ENCODE data around the gene MAP4K4.

DNA sequence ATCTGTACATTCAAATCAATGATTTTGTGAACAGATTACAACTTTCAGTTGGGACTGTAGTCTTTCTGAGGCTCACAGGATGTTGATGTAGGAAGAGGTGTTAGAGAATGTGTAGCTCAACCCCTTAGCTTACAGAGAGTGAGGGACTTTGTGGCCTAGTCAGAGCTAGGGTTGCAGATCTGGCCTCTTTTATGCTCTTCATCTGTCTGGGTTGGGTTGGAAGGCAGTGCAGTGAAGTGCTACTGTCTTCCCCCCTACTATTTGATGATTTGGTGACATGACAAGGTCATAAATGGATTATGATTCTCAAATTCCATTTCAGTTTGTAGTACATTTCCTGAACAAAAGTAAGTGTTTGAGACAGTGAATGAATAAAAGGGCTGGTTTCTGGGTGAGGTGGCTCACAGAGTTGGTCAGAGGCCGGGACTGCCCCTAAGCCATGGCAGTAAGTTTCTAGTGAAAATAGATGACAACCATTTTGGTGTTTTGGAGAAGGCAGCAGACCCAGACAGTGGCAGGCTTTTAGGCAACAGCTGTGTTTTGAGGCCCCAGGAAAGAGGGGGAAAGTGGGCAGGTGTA is 21.6 kb downstream of the MAP4K4 start:
- TF ChIP-seq, protein P1, sequence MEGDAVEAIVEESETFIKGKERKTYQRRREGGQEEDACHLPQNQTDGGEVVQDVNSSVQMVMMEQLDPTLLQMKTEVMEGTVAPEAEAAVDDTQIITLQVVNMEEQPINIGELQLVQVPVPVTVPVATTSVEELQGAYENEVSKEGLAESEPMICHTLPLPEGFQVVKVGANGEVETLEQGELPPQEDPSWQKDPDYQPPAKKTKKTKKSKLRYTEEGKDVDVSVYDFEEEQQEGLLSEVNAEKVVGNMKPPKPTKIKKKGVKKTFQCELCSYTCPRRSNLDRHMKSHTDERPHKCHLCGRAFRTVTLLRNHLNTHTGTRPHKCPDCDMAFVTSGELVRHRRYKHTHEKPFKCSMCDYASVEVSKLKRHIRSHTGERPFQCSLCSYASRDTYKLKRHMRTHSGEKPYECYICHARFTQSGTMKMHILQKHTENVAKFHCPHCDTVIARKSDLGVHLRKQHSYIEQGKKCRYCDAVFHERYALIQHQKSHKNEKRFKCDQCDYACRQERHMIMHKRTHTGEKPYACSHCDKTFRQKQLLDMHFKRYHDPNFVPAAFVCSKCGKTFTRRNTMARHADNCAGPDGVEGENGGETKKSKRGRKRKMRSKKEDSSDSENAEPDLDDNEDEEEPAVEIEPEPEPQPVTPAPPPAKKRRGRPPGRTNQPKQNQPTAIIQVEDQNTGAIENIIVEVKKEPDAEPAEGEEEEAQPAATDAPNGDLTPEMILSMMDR (conservative IDR thresholded peaks at IDR 0.05; ENCODE audit: low read depth, low read length), result no peak
- TF ChIP-seq MXI1 (IDR thresholded peaks at IDR 0.05; ENCODE audit: borderline replicate concordance, low read depth, low read length) (no peak), MAZ (IDR thresholded peaks at IDR 0.05; ENCODE audit: borderline replicate concordance, low read depth, low read length) (no peak), POLR2A (IDR thresholded peaks at IDR 0.05; ENCODE audit: low read depth, low read length) (no peak), FOS (IDR thresholded peaks at IDR 0.05; ENCODE audit: low read depth, low read length) (no peak), CHD1 (IDR thresholded peaks at IDR 0.05; ENCODE audit: low read depth, low read length) (no peak), SMC3 (IDR thresholded peaks at IDR 0.05; ENCODE audit: low read depth, low read length) (no peak)
- TF ChIP-seq, protein P2, sequence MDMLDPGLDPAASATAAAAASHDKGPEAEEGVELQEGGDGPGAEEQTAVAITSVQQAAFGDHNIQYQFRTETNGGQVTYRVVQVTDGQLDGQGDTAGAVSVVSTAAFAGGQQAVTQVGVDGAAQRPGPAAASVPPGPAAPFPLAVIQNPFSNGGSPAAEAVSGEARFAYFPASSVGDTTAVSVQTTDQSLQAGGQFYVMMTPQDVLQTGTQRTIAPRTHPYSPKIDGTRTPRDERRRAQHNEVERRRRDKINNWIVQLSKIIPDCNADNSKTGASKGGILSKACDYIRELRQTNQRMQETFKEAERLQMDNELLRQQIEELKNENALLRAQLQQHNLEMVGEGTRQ (IDR thresholded peaks at IDR 0.05; ENCODE audit: low read depth, low read length), result no peak
- TF ChIP-seq, protein P3, sequence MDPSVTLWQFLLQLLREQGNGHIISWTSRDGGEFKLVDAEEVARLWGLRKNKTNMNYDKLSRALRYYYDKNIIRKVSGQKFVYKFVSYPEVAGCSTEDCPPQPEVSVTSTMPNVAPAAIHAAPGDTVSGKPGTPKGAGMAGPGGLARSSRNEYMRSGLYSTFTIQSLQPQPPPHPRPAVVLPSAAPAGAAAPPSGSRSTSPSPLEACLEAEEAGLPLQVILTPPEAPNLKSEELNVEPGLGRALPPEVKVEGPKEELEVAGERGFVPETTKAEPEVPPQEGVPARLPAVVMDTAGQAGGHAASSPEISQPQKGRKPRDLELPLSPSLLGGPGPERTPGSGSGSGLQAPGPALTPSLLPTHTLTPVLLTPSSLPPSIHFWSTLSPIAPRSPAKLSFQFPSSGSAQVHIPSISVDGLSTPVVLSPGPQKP (IDR thresholded peaks at IDR 0.05; ENCODE audit: borderline replicate concordance, low read depth, low read length), result no peak
